PC-3 (cell line): ENCODE data around the gene RRM1. TPM values are rescaled to one million over a fixed set of nuclear protein-coding genes. Genes with fewer than 3 reads are reported as not detected.

Experiments
- ATAC-seq: fragments of 200-7000 bp; cut with Tn5 transposase; 2 replicates; pipeline ENCODE4 v1.9.1; 2020; ENCODE audit warnings: mild to moderate bottlenecking, moderate library complexity
- Bru-seq: library from RNA; stranded (reverse); fragments of 400-500 nt; gene quantifications from one replicate; lab custom pipeline; 2021; lab: Mats Ljungman, UMichigan
- BruChase-seq, 2 experiments: library from RNA; stranded (reverse); fragments of 400-500 nt; gene quantifications; one replicate each; lab custom pipeline; 2021; lab: Mats Ljungman, UMichigan
- BruUV-seq: library from RNA; stranded (reverse); fragments of 400-500 nt; replicated peaks from 2 replicates; lab custom pipeline; 2021; lab: Mats Ljungman, UMichigan
- CTCF ChIA-PET: fragments of 300-600 bp; sonication (Branson Sonifier 250); formaldehyde crosslinking; loops from one replicate; lab custom pipeline; 2022; ENCODE audit warnings: antibody characterized with exemption; lab: Charles Lee
- POLR2A ChIA-PET: fragments of 300-600 bp; sonication (Branson Sonifier 250); formaldehyde crosslinking; loops from one replicate; lab custom pipeline; 2022; ENCODE audit warnings: antibody characterized with exemption; ENCODE audit not compliant: unreplicated experiment; lab: Charles Lee
- DNase-seq: peaks from one replicate; pipeline ENCODE4 v3.0.0-alpha.2; 2015
- H2AFZ ChIP-seq: fragments of 300-600 bp; sonication (generic); 2 replicates; pipeline ENCODE4 v1.6.0; 2016; ENCODE audit warnings: antibody characterized with exemption, low read length
- H3F3A ChIP-seq: fragments of 300-600 bp; sonication (generic); one replicate; pipeline ENCODE4 v1.6.0; 2017; ENCODE audit warnings: antibody characterized with exemption, low read length, control low read depth, mild to moderate bottlenecking; ENCODE audit not compliant: unreplicated experiment
- H3K27ac ChIP-seq: fragments of 300-600 bp; sonication (generic); 2 replicates; pipeline ENCODE4 v1.5.1; 2016; ENCODE audit warnings: mild to moderate bottlenecking, low read length
- H3K27me3 ChIP-seq: fragments of 300-600 bp; sonication (generic); 2 replicates; pipeline ENCODE4 v1.6.1; 2016; ENCODE audit warnings: low read length, mixed read lengths
- H3K36me3 ChIP-seq: fragments of 300-600 bp; sonication (generic); 2 replicates; pipeline ENCODE4 v1.6.1; 2016; ENCODE audit warnings: low read depth, mixed run types, low read length, mixed read lengths
- H3K4me1 ChIP-seq: fragments of 300-600 bp; sonication (generic); 2 replicates; pipeline ENCODE4 v1.5.1; 2016; ENCODE audit warnings: low read length; ENCODE audit not compliant: insufficient read depth
- H3K4me2 ChIP-seq: fragments of 300-600 bp; sonication (generic); 2 replicates; pipeline ENCODE4 v1.6.0; 2016; ENCODE audit warnings: low read length
- H3K4me3 ChIP-seq: fragments of 300-600 bp; sonication (generic); 2 replicates; pipeline ENCODE4 v1.5.1; 2016; ENCODE audit warnings: mild to moderate bottlenecking, low read length, mixed read lengths
- H3K79me2 ChIP-seq: fragments of 300-600 bp; sonication (generic); 2 replicates; pipeline ENCODE4 v1.6.1; 2017; ENCODE audit warnings: low read length, mixed read lengths
- H3K9ac ChIP-seq: fragments of 300-600 bp; sonication (generic); 2 replicates; pipeline ENCODE4 v1.6.0; 2016; ENCODE audit warnings: mild to moderate bottlenecking, low read length
- H3K9me2 ChIP-seq: fragments of 300-600 bp; sonication (generic); replicated peaks from 2 replicates; pipeline ENCODE4 v1.6.1; 2016; ENCODE audit warnings: mixed run types, low read length, mixed read lengths
- H3K9me3 ChIP-seq: fragments of 300-600 bp; sonication (generic); 2 replicates; pipeline ENCODE4 v1.6.1; 2016; ENCODE audit warnings: low read length, mixed read lengths
- H4K20me1 ChIP-seq: fragments of 300-600 bp; sonication (generic); 2 replicates; pipeline ENCODE4 v1.6.1; 2016; ENCODE audit warnings: low read length, mixed read lengths
- CTCF ChIP-seq: fragments of 300-600 bp; sonication (generic); conservative IDR thresholded peaks from 2 replicates; pipeline ENCODE4 v1.5.1; 2017; ENCODE audit warnings: antibody characterized with exemption, low read depth, mild to moderate bottlenecking, low read length
- EZH2 ChIP-seq: fragments of 300-600 bp; sonication (generic); IDR thresholded peaks from one replicate; pipeline ENCODE4 v1.6.1; 2017; ENCODE audit warnings: antibody characterized with exemption, mild to moderate bottlenecking, low read length; ENCODE audit not compliant: unreplicated experiment
- EZH2phosphoT487 ChIP-seq: fragments of 300-600 bp; sonication (generic); IDR thresholded peaks from 2 replicates; pipeline ENCODE4 v1.6.1; 2018; ENCODE audit warnings: mild to moderate bottlenecking, antibody characterized with exemption, low read length, borderline replicate concordance
- intact Hi-C: fragments of 100-400 bp; cut with micrococcal nuclease; formaldehyde crosslinking; loops from 2 replicates; pipeline ENCODE4 v1.9.0; 2023
- long read RNA-seq: library from polyadenylated mRNA; unstranded; transcript quantifications from one replicate; pipeline ENCODE4 v2.0.0, GENCODE V29; 2021; ENCODE audit not compliant: unreplicated experiment
- total RNA-seq: library from RNA; depleted of rRNA; stranded (reverse); fragments of >200 nt; gene quantifications from 2 replicates; pipeline ENCODE4 v1.2.3, GENCODE V29; 2014; rRNA removed

RRM1 gene
- 101 and 106 TPM in 2 replicates for total RNA-seq
- Bru-seq, nascent RNA, result percentile 67 among the genes with signal in this experiment
- percentile 76 among the genes with signal in this experiment for BruChase-seq, experiment 1, labeled RNA remaining after a 6-hour chase
- BruChase-seq, experiment 2, labeled RNA remaining after a 2-hour chase, result percentile 59 among the genes with signal in this experiment
- long read RNA-seq, transcript RRM1-201 (19 exons, 3,076 nt), result major isoform, 66 of 80 reads
- long read RNA-seq, partial matches to known transcripts, result 8 of 80 reads
- long read RNA-seq, other reads (novel, unspliced or antisense), result 5 of 80 reads

GRCh38 chr11:4094348-4095291 lies at the start of gene RRM1:
Gene RRM1, plus strand, starts transcription at chr11:4094799. Its CDS starts 214 bp downstream, at chr11:4095013.
- CTCF ChIA-PET, result no interaction called here
- TF ChIP-seq EZH2phosphoT487 (no peak), EZH2 (no peak), CTCF (no peak)
- POLR2A ChIA-PET, result interaction anchor here (0.6 kb wide), 1 partner anchor 86 kb away, joined by 4 read pairs; no protein-coding TSS in a partner anchor
- Histone ChIP-seq H3K27ac (peak within 1 kb of the TSS; percentile 68), H4K20me1 (no peaks in the 10 kb centered on the region), H3K4me1 (peaks cover 20% of the 10 kb centered on the region), H3F3A (no peaks in the 10 kb centered on the region), H3K27me3 (no peaks in the 10 kb centered on the region), H2AFZ (peak within 1 kb of the TSS; percentile 88), H3K4me2 (peak within 1 kb of the TSS; percentile 95), H3K9me2 (no peaks in the 10 kb centered on the region), H3K79me2 (peaks cover 61% of the 10 kb centered on the region), H3K9me3 (no peaks in the 10 kb centered on the region), H3K4me3 (peak within 1 kb of the TSS; percentile 85), H3K9ac (peak within 1 kb of the TSS; percentile 92), H3K36me3 (peaks cover 3% of the 10 kb centered on the region; the same call in 1 of the 2 replicates)
- intact Hi-C loops, result no loop called here
- ATAC-seq (peak; percentile 97), DNase-seq (peak; percentile 90)
- TSS peak; percentile 88 for BruUV-seq

- Histone ChIP-seq H3K9me3 (no peaks in the 10 kb centered on the region), H3K36me3 (no peaks in the 10 kb centered on the region), H3K9ac (no peak overlapping the region), H3K27me3 (no peaks in the 10 kb centered on the region), H3K4me1 (no peaks in the 10 kb centered on the region), H2AFZ (no peak overlapping the region), H3K4me3 (no peak overlapping the region), H3K79me2 (no peaks in the 10 kb centered on the region), H3K9me2 (no peaks in the 10 kb centered on the region), H3K4me2 (no peak overlapping the region), H3F3A (no peaks in the 10 kb centered on the region), H4K20me1 (no peaks in the 10 kb centered on the region), H3K27ac (no peak overlapping the region)
- ATAC-seq (peak; percentile 61), DNase-seq (no peak)
- ChIA-PET POLR2A (no interaction called here), CTCF (no interaction called here)
- no TSS peak for BruUV-seq
- TF ChIP-seq CTCF, result no peak
- no peak for TF ChIP-seq EZH2phosphoT487
- TF ChIP-seq EZH2, result no peak
- intact Hi-C loops, result no loop called here
Measured at GRCh38 chr11:4044976-4045646, 49.5 kb upstream of the RRM1 start.
